NT2/D1 (cell line): ENCODE results near the gene FBXO15.

Experiments used
- SUZ12 ChIP-seq: IDR thresholded peaks from 2 replicates; pipeline ENCODE4 v1.6.1; 2011; ENCODE audit not compliant: insufficient read length, insufficient read depth; ENCODE audit errors: extremely low read depth
- YY1 ChIP-seq: IDR thresholded peaks from 2 replicates; pipeline ENCODE4 v1.6.1; 2011; ENCODE audit not compliant: insufficient read length, insufficient read depth
- ZNF274 ChIP-seq: IDR thresholded peaks from 2 replicates; pipeline ENCODE4 v1.6.1; 2011; ENCODE audit warnings: mild to moderate bottlenecking, low read depth, low read length

DNA sequence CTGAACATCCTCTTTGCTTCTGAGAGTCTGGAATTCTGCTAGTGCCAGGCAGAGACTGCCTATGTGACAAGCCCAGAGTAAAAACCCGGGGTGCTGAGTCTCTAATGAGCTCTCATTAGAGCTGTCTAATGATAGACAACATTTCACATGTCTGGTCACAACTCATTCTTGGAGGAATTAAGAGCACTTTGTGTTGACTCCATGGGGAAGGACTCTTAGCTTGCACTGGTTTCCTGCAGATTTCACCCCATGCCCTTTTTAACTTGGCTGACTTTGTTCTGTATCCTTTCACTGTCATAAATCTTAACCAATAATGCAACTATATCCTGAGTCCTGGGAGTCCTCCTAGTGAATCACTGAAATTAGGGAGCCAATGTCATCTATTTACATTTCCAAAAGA is 33.5 kb downstream of the FBXO15 start:
- no peak for TF ChIP-seq ZNF274
- no peak for TF ChIP-seq SUZ12
- no peak for TF ChIP-seq YY1
